WERI-Rb-1 (cell line): Measurements from ENCODE around the gene PNPLA3.

Source experiments
- DNase-seq: peaks from one replicate; pipeline ENCODE4 v3.0.0-alpha.2; 2020
- H3K27ac ChIP-seq: fragments of 250-450 bp; sonication (Bioruptor Pico); 2 replicates; pipeline ENCODE4 v1.5.1; 2020; ENCODE audit warnings: mild to moderate bottlenecking, moderate library complexity
- H3K27me3 ChIP-seq: fragments of 250-450 bp; sonication (Bioruptor Pico); 2 replicates; pipeline ENCODE4 v1.5.1; 2021; ENCODE audit warnings: mild to moderate bottlenecking, low read depth, moderate library complexity; ENCODE audit not compliant: insufficient read depth, severe bottlenecking
- H3K36me3 ChIP-seq: fragments of 250-450 bp; sonication (Bioruptor Pico); 2 replicates; pipeline ENCODE4 v1.5.1; 2020; ENCODE audit warnings: mild to moderate bottlenecking, moderate library complexity
- H3K4me3 ChIP-seq: 2 replicates; pipeline ENCODE4 v1.5.1; 2011; ENCODE audit warnings: low read depth, mild to moderate bottlenecking, control low read depth, low read length
- H3K9me3 ChIP-seq: fragments of 250-450 bp; sonication (Bioruptor Pico); 2 replicates; pipeline ENCODE4 v1.5.1; 2021; ENCODE audit warnings: mild to moderate bottlenecking, moderate library complexity; ENCODE audit not compliant: severe bottlenecking
- TF ChIP-seq, protein P1 (sequence below): IDR thresholded peaks from 2 replicates; pipeline ENCODE4 v1.5.1; 2011; ENCODE audit warnings: low read depth, mild to moderate bottlenecking, control low read depth, inconsistent platforms, low read length

PNPLA3 gene

DNA sequence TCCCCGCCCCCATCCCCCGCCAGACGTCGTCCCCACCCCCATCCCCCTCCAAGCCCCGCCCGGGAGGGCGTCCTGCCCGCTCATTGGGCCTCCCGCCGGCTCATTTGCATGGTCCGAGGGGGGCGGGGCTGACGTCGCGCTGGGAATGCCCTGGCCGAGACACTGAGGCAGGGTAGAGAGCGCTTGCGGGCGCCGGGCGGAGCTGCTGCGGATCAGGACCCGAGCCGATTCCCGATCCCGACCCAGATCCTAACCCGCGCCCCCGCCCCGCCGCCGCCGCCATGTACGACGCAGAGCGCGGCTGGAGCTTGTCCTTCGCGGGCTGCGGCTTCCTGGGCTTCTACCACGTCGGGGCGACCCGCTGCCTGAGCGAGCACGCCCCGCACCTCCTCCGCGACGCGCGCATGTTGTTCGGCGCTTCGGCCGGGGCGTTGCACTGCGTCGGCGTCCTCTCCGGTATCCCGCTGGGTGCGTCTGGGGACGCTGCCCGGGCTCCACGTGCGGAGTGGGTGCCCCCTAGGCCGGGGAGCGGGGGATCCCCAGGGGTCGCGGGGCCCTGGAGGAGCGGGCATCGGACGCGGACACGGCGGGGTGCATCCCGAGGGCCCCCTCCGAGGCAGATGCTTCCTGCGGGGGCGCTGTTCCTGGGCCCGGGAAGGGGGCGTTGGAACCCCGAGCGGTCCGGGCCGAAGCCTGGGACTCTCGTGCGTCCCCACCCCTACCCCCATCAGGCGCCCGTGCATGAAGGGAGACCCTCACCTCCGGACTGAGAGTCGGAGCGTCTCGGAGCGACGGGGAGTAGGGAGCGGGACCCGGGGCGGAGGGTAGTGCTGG is at the start of gene PNPLA3:
Gene PNPLA3, plus strand, starts transcription at position 175 of the 834 bp plus-strand sequence. Its CDS starts 107 bp downstream, at position 282.
- Histone ChIP-seq H3K4me3 (peak within 1 kb of the TSS; percentile 90), H3K27me3 (no peaks in the 10 kb centered on the region), H3K27ac (peak within 1 kb of the TSS; percentile 94), H3K9me3 (no peaks in the 10 kb centered on the region), H3K36me3 (peaks cover 28% of the 10 kb centered on the region)
- TF ChIP-seq, protein P1, sequence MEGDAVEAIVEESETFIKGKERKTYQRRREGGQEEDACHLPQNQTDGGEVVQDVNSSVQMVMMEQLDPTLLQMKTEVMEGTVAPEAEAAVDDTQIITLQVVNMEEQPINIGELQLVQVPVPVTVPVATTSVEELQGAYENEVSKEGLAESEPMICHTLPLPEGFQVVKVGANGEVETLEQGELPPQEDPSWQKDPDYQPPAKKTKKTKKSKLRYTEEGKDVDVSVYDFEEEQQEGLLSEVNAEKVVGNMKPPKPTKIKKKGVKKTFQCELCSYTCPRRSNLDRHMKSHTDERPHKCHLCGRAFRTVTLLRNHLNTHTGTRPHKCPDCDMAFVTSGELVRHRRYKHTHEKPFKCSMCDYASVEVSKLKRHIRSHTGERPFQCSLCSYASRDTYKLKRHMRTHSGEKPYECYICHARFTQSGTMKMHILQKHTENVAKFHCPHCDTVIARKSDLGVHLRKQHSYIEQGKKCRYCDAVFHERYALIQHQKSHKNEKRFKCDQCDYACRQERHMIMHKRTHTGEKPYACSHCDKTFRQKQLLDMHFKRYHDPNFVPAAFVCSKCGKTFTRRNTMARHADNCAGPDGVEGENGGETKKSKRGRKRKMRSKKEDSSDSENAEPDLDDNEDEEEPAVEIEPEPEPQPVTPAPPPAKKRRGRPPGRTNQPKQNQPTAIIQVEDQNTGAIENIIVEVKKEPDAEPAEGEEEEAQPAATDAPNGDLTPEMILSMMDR = peak; percentile 57
- DNase-seq = peak; percentile 98

DNA sequence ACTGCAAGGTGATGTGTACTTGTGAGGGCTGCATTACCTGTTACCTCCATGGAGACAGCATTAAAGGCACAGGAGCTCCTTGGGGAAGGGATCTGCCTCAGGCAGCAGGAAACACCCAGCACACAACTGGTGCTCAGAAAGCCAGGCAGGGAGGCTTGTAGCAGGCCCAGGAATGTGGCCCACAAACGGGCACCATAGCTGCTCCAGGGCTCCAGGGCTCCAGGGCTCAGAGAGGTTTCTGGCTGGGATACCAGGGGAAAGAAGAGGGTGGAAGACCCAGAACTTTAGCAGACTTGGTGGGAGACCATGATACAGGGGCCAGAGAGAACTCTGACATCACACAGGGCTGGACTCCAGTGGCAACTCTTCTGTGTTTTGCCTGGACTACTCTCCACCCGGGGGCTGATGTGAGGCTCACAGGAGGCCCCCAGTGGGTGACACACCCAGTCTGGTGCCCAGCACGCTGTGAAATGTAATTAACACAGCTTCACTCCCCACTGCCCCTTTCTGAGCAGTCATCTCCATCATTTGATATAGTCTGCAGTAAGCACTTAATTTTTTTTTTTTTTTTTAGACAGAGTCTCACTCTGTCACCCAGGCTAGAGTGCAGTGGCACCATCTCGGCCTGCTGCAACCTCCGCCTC is 46.6 kb upstream of the PNPLA3 start:
- no peak for DNase-seq
- Histone ChIP-seq H3K9me3 (no peaks in the 10 kb centered on the region), H3K36me3 (no peaks in the 10 kb centered on the region), H3K4me3 (no peak overlapping the region), H3K27ac (no peak overlapping the region), H3K27me3 (no peaks in the 10 kb centered on the region)
- TF ChIP-seq, protein P1 = no peak

DNA sequence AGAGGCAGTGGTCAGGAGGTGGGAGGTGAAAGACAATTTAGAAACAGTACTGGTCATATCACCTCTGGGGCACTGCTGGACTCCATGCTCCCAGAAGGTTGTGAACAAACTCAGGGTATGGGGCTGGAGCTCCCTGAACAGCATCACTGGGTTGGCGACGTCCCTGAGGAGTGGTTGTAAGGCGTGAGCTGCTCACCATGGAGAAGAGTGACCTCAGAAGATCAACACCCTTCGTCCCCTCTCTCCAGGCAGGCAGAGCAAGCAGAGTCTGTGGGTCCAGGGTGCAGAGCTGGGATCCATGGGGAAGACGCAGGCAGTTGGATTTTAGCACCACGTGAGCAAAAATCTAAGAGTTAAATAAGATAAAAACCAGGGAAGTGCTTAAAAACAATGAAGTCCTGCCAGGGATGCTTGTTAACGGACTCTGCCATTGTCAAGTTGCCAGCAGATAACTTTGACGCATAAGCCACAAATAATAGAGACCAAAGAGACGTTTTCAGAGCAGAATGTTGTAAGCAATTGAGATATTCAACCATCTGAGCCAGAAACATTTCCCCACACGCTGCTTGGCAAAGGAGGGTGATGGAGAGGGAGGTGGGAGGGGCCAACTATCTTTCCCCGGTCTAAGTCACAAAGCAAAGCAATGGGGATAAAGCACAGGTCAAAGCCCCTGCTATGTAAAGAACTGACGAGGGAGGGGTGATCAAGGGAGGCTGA is 45.4 kb upstream of the PNPLA3 start:
- Histone ChIP-seq H3K4me3 (no peak overlapping the region), H3K36me3 (no peaks in the 10 kb centered on the region), H3K27me3 (no peaks in the 10 kb centered on the region), H3K27ac (no peak overlapping the region), H3K9me3 (no peaks in the 10 kb centered on the region)
- TF ChIP-seq, protein P1 = no peak
- DNase-seq = no peak

DNA sequence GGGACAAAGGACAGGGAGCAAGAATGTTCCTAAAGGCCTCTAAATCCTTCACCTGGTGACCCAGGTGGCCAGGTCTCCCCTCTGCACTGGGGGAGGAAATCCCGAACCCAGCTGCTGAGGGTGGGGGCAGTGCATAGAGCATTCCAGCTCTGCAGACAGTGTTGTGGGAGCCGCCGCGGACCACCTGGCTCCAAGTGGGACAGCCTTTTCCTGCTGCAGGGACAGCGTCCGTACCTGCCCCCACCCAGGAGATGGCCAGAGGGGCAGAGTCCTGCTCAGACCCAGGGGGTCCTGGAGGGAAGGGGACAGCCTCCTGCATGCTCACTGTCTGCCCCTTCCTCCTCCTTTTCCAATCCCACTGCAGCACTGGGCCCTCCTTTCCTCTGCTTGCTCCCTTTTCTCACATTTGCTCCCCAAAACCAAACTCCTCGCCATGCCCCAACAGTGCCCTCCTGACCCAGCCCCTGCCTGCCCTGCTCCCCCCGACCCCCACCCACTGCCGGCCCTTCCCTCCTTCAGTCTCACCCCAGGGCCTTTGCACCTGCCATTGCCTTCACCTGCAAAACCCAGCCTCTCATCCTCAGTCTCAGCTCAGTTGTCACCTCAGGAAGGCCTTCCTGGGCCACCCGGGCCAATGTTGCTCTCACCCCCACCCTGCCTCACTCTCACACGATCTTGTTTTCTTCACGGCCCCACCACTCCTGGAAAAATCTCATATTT is 44.6 kb upstream of the PNPLA3 start:
- TF ChIP-seq, protein P1 = no peak
- Histone ChIP-seq H3K36me3 (no peaks in the 10 kb centered on the region), H3K9me3 (no peaks in the 10 kb centered on the region), H3K27me3 (no peaks in the 10 kb centered on the region), H3K27ac (no peak overlapping the region), H3K4me3 (no peak overlapping the region)
- DNase-seq = no peak

DNA sequence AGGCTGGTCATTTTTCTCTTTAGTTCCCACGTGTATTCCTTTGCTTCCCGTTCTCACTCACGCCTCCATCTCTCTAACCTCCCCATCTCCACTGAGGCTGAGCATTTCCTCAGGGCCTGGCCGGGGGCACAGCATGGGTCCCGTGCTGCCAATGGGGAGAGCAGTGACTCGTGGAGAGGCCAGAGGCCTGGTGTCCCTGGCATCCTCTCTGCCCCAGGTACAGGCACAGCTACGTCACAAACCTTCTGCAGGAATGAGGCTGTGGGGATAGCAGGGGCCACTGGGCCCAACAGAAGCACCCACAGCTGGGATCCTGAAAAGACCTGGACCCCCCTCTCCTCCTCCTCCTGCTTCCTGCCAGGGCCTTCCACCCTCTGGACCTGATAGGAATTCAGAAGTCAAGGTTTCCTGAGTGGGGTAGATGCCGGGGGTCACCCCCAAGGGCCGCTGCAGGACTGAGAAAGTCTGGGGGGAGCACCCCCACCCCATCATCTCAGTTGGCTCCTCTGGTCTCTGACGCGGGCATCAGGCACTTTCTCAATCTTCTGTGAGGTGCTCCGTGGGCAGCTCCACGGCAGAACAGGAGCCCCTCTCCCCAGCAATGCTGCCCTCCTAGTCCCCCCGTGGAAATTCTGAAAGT is 43.6 kb upstream of the PNPLA3 start:
- Histone ChIP-seq H3K27ac (no peak overlapping the region), H3K4me3 (no peak overlapping the region), H3K27me3 (no peaks in the 10 kb centered on the region), H3K9me3 (no peaks in the 10 kb centered on the region), H3K36me3 (no peaks in the 10 kb centered on the region)
- DNase-seq = no peak
- TF ChIP-seq, protein P1 = no peak
